Measurements from ENCODE around the gene IDH3G.

DNA sequence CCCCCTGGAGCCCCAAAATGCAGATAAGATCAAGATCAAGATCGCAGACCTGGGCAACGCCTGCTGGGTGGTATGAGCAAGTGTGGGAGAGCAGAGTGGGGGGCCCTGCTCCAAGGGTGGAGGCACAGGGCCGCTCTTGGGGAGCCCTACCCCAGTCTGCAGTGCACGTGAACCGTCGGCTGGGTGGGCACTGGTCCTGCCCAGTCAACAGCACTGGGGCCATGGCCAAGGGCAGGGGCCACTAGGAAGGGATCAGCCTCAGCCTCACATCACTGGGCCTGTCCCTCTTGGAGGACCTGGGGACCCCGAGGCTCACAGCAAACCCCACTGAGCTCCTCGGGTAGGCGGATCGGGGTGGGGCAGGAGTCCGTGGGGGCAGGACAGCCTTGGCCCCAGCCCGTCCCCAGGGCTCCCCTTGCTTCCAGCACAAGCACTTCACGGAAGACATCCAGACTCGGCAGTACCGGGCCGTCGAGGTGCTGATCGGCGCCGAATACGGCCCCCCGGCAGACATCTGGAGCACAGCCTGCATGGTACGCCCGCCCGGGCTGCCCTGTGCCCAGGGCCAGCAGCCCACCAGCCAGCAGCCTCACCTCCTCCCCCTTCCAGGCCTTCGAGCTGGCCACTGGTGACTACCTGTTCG is 9.7 kb downstream of the IDH3G start:
- TF ChIP-seq, protein P1, sequence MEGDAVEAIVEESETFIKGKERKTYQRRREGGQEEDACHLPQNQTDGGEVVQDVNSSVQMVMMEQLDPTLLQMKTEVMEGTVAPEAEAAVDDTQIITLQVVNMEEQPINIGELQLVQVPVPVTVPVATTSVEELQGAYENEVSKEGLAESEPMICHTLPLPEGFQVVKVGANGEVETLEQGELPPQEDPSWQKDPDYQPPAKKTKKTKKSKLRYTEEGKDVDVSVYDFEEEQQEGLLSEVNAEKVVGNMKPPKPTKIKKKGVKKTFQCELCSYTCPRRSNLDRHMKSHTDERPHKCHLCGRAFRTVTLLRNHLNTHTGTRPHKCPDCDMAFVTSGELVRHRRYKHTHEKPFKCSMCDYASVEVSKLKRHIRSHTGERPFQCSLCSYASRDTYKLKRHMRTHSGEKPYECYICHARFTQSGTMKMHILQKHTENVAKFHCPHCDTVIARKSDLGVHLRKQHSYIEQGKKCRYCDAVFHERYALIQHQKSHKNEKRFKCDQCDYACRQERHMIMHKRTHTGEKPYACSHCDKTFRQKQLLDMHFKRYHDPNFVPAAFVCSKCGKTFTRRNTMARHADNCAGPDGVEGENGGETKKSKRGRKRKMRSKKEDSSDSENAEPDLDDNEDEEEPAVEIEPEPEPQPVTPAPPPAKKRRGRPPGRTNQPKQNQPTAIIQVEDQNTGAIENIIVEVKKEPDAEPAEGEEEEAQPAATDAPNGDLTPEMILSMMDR (conservative IDR thresholded peaks at IDR 0.05 in 1 of 2, IDR thresholded peaks at IDR 0.05 in 1 of 2; ENCODE audit: low read depth in 1 of 2, low read length in 2 of 2): no peak
- no peak for TF ChIP-seq EZH2 (IDR thresholded peaks at IDR 0.05; ENCODE audit: low read length, missing control alignments)

All from fibroblast of lung (primary cell).